H9 (cell line): ENCODE data around the gene PHACTR1. TPM values are rescaled to one million over a fixed set of nuclear protein-coding genes. Genes with fewer than 3 reads are reported as not detected.
"Not testable (repeated sequence)": the region's sequence is repeated elsewhere in the genome, so short reads cannot be mapped to it uniquely, and the experiment has no call there.

ENCODE experiments used
- DNase-seq: peaks from one replicate; pipeline ENCODE4 v3.0.0-alpha.2; 2017
- H2AFZ ChIP-seq: one replicate; pipeline ENCODE4 v1.6.1; 2013; ENCODE audit warnings: mild to moderate bottlenecking, low read length, control low read depth, moderate library complexity
- H2AK5ac ChIP-seq: 2 replicates; pipeline ENCODE4 v1.6.1; 2013; ENCODE audit warnings: low read length, control low read depth, mixed read lengths; ENCODE audit not compliant: insufficient read length
- H2BK120ac ChIP-seq: one replicate; pipeline ENCODE4 v1.6.1; 2013; ENCODE audit warnings: low read depth, mild to moderate bottlenecking, low read length, control low read depth, inconsistent platforms; ENCODE audit not compliant: poor library complexity, severe bottlenecking
- H2BK12ac ChIP-seq: 2 replicates; pipeline ENCODE4 v1.6.1; 2013; ENCODE audit warnings: low read length, control low read depth, mixed read lengths, low read depth; ENCODE audit not compliant: insufficient read length
- H2BK15ac ChIP-seq: 2 replicates; pipeline ENCODE4 v1.6.1; 2013; ENCODE audit warnings: low read depth, low read length, control low read depth
- H2BK20ac ChIP-seq: one replicate; pipeline ENCODE4 v1.6.1; 2013; ENCODE audit warnings: low read depth, mild to moderate bottlenecking, low read length, control low read depth, inconsistent platforms; ENCODE audit not compliant: poor library complexity, severe bottlenecking
- H2BK5ac ChIP-seq: 2 replicates; pipeline ENCODE4 v1.6.1; 2013; ENCODE audit warnings: low read length, control low read depth, mixed read lengths; ENCODE audit not compliant: insufficient read length
- H3K14ac ChIP-seq: 2 replicates; pipeline ENCODE4 v1.6.1; 2013; ENCODE audit warnings: low read length, control low read depth; ENCODE audit not compliant: insufficient read depth
- H3K18ac ChIP-seq: 2 replicates; pipeline ENCODE4 v1.6.1; 2013; ENCODE audit warnings: low read depth, mild to moderate bottlenecking, mixed read lengths, low read length, control low read depth; ENCODE audit not compliant: insufficient read length
- H3K23ac ChIP-seq: 2 replicates; pipeline ENCODE4 v1.6.1; 2013; ENCODE audit warnings: low read length, control low read depth, mixed read lengths, low read depth; ENCODE audit not compliant: insufficient read length
- H3K23me2 ChIP-seq: 2 replicates; pipeline ENCODE4 v1.6.1; 2013; ENCODE audit warnings: low read depth, mild to moderate bottlenecking, mixed read lengths, low read length, control low read depth; ENCODE audit not compliant: insufficient read length, poor library complexity, severe bottlenecking
- H3K27ac ChIP-seq: 2 replicates; pipeline ENCODE4 v1.5.1; 2013; ENCODE audit warnings: low read length, control low read depth, mixed read lengths, low read depth; ENCODE audit not compliant: insufficient read length
- H3K27me3 ChIP-seq: 2 replicates; pipeline ENCODE4 v1.6.1; 2013; ENCODE audit warnings: low read length, control low read depth, inconsistent platforms; ENCODE audit not compliant: insufficient read depth
- H3K4ac ChIP-seq: 2 replicates; pipeline ENCODE4 v1.6.1; 2013; ENCODE audit warnings: low read depth, mild to moderate bottlenecking, control low read depth, inconsistent platforms, low read length, moderate library complexity
- H3K4me1 ChIP-seq: 2 replicates; pipeline ENCODE4 v1.6.1; 2013; ENCODE audit warnings: low read length, control low read depth, inconsistent platforms; ENCODE audit not compliant: insufficient read depth
- H3K4me2 ChIP-seq: 2 replicates; pipeline ENCODE4 v1.6.1; 2013; ENCODE audit warnings: low read length, control low read depth, mixed read lengths; ENCODE audit not compliant: insufficient read length, insufficient read depth
- H3K56ac ChIP-seq: 2 replicates; pipeline ENCODE4 v1.6.1; 2013; ENCODE audit warnings: low read depth, mild to moderate bottlenecking, mixed read lengths, low read length, control low read depth; ENCODE audit not compliant: insufficient read length
- H3K79me1 ChIP-seq: 2 replicates; pipeline ENCODE4 v1.6.1; 2013; ENCODE audit warnings: low read depth, mild to moderate bottlenecking, moderate library complexity, low read length, control low read depth, inconsistent platforms; ENCODE audit not compliant: insufficient read depth, poor library complexity, severe bottlenecking
- H3K79me2 ChIP-seq: 2 replicates; pipeline ENCODE4 v1.6.1; 2013; ENCODE audit warnings: low read length, control low read depth, inconsistent platforms; ENCODE audit not compliant: insufficient read depth
- H3K9ac ChIP-seq: 2 replicates; pipeline ENCODE4 v1.6.1; 2013; ENCODE audit warnings: low read length, control low read depth, mixed read lengths; ENCODE audit not compliant: insufficient read length; ENCODE audit errors: extremely low read depth
- H3K9me3 ChIP-seq: one replicate; pipeline ENCODE4 v1.6.1; 2013; ENCODE audit warnings: low read depth, low read length, inconsistent platforms; ENCODE audit not compliant: control insufficient read depth
- H3T11ph ChIP-seq: one replicate; pipeline ENCODE4 v1.6.1; 2013; ENCODE audit warnings: mild to moderate bottlenecking, low read length, control low read depth, inconsistent platforms
- H4K20me1 ChIP-seq: one replicate; pipeline ENCODE4 v1.6.1; 2013; ENCODE audit not compliant: control insufficient read depth, insufficient read length, insufficient read depth
- H4K5ac ChIP-seq: 2 replicates; pipeline ENCODE4 v1.6.1; 2013; ENCODE audit warnings: low read depth, mild to moderate bottlenecking, mixed read lengths, low read length, control low read depth; ENCODE audit not compliant: insufficient read length
- H4K8ac ChIP-seq: replicated peaks from 2 replicates; pipeline ENCODE4 v1.6.1; 2013; ENCODE audit warnings: low read length, control low read depth, mixed read lengths, low read depth; ENCODE audit not compliant: insufficient read length
- H4K91ac ChIP-seq: 2 replicates; pipeline ENCODE4 v1.6.1; 2013; ENCODE audit warnings: low read depth, mild to moderate bottlenecking, moderate library complexity, mixed read lengths, low read length, control low read depth; ENCODE audit not compliant: insufficient read length
- H3K27ac Mint-ChIP-seq, 3 experiments: 2 replicates in 2 of 3; 3 replicates in 1 of 3; pipeline ENCODE4 v1.8.0; 2020 to 2021; ENCODE audit warnings: mixed read lengths in 3 of 3, mild to moderate bottlenecking in 1 of 3, moderate library complexity in 1 of 3
- H3K27me3 Mint-ChIP-seq: 2 replicates; pipeline ENCODE4 v1.8.0; 2021; ENCODE audit warnings: low read depth, mild to moderate bottlenecking, moderate library complexity, mixed read lengths
- H3K36me3 Mint-ChIP-seq, 3 experiments: 2 replicates in 2 of 3; 3 replicates in 1 of 3; pipeline ENCODE4 v1.8.0; 2020 to 2021; ENCODE audit warnings: low read depth in 3 of 3, mixed read lengths in 3 of 3; ENCODE audit not compliant: insufficient read depth in 1 of 3
- H3K4me1 Mint-ChIP-seq, 2 experiments: 2 replicates each; pipeline ENCODE4 v1.8.0; 2020; ENCODE audit warnings: mixed read lengths in 2 of 2
- H3K4me3 Mint-ChIP-seq, 2 experiments: 2 replicates in 1 of 2; 3 replicates in 1 of 2; pipeline ENCODE4 v1.8.0; 2020 to 2021; ENCODE audit warnings: mild to moderate bottlenecking in 2 of 2, mixed read lengths in 2 of 2, moderate library complexity in 1 of 2
- H3K9me3 Mint-ChIP-seq, 2 experiments: 2 replicates in 1 of 2; 3 replicates in 1 of 2; pipeline ENCODE4 v1.8.0; 2020; ENCODE audit warnings: mild to moderate bottlenecking in 2 of 2, mixed read lengths in 2 of 2, moderate library complexity in 1 of 2
- WGBS: extraction: QIAGEN DNeasy Blood & Tissue Kit; methylation state at CpG from one replicate; pipeline ENCODE4 v1.1.7; 2013; ENCODE audit warnings: missing lambda C conversion rate, low lambda C conversion rate, mixed read lengths; ENCODE audit not compliant: insufficient read length; ENCODE audit errors: extremely low coverage; 5-methylcytosine and 5-hydroxymethylcytosine counted together
- total RNA-seq: library from RNA; stranded (reverse); gene quantifications from 2 replicates; pipeline ENCODE4 v1.2.1, GENCODE V29; 2021
- TF ChIP-seq, protein P1 (sequence below): fragments of 200-600 bp; sonication (generic); conservative IDR thresholded peaks from 3 replicates; pipeline ENCODE4 v1.8.0; 2021; ENCODE audit warnings: antibody characterized with exemption, mild to moderate bottlenecking

Gene PHACTR1
- total RNA-seq, 1 experiment from 2014 or later, result 15.9 TPM

DNA sequence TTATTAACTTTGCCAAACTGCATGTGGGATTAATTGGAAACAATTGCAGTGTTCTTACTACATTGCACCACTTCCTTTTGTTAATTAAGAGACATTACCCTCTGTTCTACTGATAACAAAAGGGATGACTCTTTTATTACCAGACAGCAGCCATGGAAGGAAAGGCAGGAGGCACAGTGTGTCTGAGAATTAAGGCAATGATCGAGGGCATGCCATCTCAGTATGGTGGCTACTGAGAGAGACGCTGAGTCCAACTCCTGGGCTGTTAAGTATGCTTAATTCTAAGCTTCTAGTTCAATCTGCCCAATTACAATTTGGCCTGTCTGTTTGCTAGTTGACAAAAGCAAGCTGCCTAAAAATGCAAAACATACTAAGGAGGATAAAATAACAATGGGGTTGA is 227.4 kb downstream of the PHACTR1 start:
- H3K9me3 ChIP-seq, result no peaks in the 10 kb centered on the region
- Mint-ChIP-seq H3K4me3 (no peak overlapping the region), H3K4me1 (peaks cover 5% of the 10 kb centered on the region in 2 experiments; a peak in 3 of 4 replicates), H3K27ac (no peak overlapping the region), H3K27me3 (no peaks in the 10 kb centered on the region), H3K9me3 (no peaks in the 10 kb centered on the region), H3K36me3 (no peaks in the 10 kb centered on the region)
- H3K79me1 ChIP-seq, result no peaks in the 10 kb centered on the region
- no peak overlapping the region for H3K18ac ChIP-seq
- H3K4ac ChIP-seq, result no peak overlapping the region
- H2BK15ac ChIP-seq, result no peak overlapping the region
- no peak overlapping the region for H3K56ac ChIP-seq
- no peak overlapping the region for H2BK20ac ChIP-seq
- no peak overlapping the region for H2BK12ac ChIP-seq
- H2BK120ac ChIP-seq, result no peak overlapping the region
- H3K4me1 ChIP-seq, result no peaks in the 10 kb centered on the region
- H3K23ac ChIP-seq, result no peak overlapping the region
- H4K91ac ChIP-seq, result no peak overlapping the region
- H3K4me2 ChIP-seq, result no peak overlapping the region
- TF ChIP-seq, protein P1, sequence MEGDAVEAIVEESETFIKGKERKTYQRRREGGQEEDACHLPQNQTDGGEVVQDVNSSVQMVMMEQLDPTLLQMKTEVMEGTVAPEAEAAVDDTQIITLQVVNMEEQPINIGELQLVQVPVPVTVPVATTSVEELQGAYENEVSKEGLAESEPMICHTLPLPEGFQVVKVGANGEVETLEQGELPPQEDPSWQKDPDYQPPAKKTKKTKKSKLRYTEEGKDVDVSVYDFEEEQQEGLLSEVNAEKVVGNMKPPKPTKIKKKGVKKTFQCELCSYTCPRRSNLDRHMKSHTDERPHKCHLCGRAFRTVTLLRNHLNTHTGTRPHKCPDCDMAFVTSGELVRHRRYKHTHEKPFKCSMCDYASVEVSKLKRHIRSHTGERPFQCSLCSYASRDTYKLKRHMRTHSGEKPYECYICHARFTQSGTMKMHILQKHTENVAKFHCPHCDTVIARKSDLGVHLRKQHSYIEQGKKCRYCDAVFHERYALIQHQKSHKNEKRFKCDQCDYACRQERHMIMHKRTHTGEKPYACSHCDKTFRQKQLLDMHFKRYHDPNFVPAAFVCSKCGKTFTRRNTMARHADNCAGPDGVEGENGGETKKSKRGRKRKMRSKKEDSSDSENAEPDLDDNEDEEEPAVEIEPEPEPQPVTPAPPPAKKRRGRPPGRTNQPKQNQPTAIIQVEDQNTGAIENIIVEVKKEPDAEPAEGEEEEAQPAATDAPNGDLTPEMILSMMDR, result no peak
- no peak overlapping the region for H2AFZ ChIP-seq
- DNase-seq, result no peak
- H3K9ac ChIP-seq, result no peak overlapping the region
- H2AK5ac ChIP-seq, result no peak overlapping the region
- no peak overlapping the region for H2BK5ac ChIP-seq
- H3T11ph ChIP-seq, result no peak overlapping the region
- H3K23me2 ChIP-seq, result no peaks in the 10 kb centered on the region
- no CpG with 5 or more reads among the region's 2 CpGs for WGBS
- H3K27me3 ChIP-seq, result no peaks in the 10 kb centered on the region
- H4K5ac ChIP-seq, result no peak overlapping the region
- no peaks in the 10 kb centered on the region for H4K20me1 ChIP-seq
- no peak overlapping the region for H3K27ac ChIP-seq
- H4K8ac ChIP-seq, result no peak overlapping the region
- H3K14ac ChIP-seq, result no peak overlapping the region
- no peaks in the 10 kb centered on the region for H3K79me2 ChIP-seq

DNA sequence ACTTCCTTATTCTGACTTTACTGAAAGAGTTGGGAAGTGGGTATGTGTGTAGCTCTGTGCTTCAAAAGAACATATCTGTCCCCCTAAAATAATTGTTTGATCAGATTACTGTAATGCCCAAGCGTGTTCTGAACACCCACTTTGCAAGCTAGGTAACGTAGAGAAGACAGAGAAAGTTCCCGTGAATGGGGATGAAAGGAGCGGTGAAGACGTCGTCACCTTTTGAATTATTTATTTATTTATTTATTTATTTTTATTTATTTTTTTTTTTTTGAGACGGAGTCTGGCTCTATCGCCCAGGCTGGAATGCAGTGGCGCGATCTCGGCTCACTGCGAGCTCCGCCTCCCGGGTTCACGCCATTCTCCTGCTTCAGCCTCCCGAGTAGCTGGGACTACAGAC is 228.0 kb downstream of the PHACTR1 start:
- not testable (repeated sequence) for H2AK5ac ChIP-seq, H3K27ac ChIP-seq, H3K18ac ChIP-seq, H3K4me3 Mint-ChIP-seq, H3T11ph ChIP-seq, H2BK5ac ChIP-seq, H3K56ac ChIP-seq, H3K4me2 ChIP-seq, H4K5ac ChIP-seq, H3K9me3 ChIP-seq, H3K79me1 ChIP-seq, H2BK15ac ChIP-seq, H2BK12ac ChIP-seq, H4K20me1 ChIP-seq, H3K36me3 Mint-ChIP-seq, H3K4ac ChIP-seq, H2AFZ ChIP-seq, H3K27ac Mint-ChIP-seq, H3K9me3 Mint-ChIP-seq, H3K14ac ChIP-seq, H2BK120ac ChIP-seq, H2BK20ac ChIP-seq, H3K9ac ChIP-seq, DNase-seq, H3K79me2 ChIP-seq, H4K91ac ChIP-seq, H3K27me3 Mint-ChIP-seq, H3K23ac ChIP-seq, H4K8ac ChIP-seq, H3K4me1 Mint-ChIP-seq, H3K23me2 ChIP-seq, H3K27me3 ChIP-seq, H3K4me1 ChIP-seq
- no CpG with 5 or more reads among the region's 16 CpGs for WGBS
